Liver (tissue), 9 donors: ENCODE data around the gene SLC7A6. TPM values are rescaled to one million over a fixed set of nuclear protein-coding genes. Genes with fewer than 3 reads are reported as not detected.
A peak's percentile ranks its signal among the peaks of the same experiment; 100 is the strongest.

Experiments
- DNase-seq: peaks from one replicate; pipeline ENCODE4 v3.0.0-alpha.2; 2017; ENCODE audit warnings: low spot score
- H3K27ac ChIP-seq, 2 donors: one replicate each; pipeline ENCODE4 v1.7.0; 2013; ENCODE audit warnings: inconsistent platforms in 2 of 2, low read length in 2 of 2, control low read depth in 1 of 2, low read depth in 1 of 2, mild to moderate bottlenecking in 1 of 2
- H3K27me3 ChIP-seq, 4 donors: one replicate each; pipeline versions ENCODE4 v1.6.1 to v1.7.0; 2013; ENCODE audit warnings: low read length in 3 of 4, inconsistent platforms in 1 of 4, mild to moderate bottlenecking in 1 of 4, moderate library complexity in 1 of 4; ENCODE audit not compliant: control insufficient read depth in 4 of 4, insufficient read depth in 4 of 4
- H3K36me3 ChIP-seq, 4 donors: one replicate each; pipeline versions ENCODE4 v1.6.1 to v1.7.0; 2013; ENCODE audit warnings: low read length in 3 of 4, mild to moderate bottlenecking in 3 of 4, low read depth in 1 of 4, moderate library complexity in 1 of 4; ENCODE audit not compliant: control insufficient read depth in 4 of 4, insufficient read depth in 3 of 4
- H3K4me1 ChIP-seq, 4 donors: one replicate each; pipeline versions ENCODE4 v1.6.1 to v1.7.0; 2013; ENCODE audit warnings: low read length in 3 of 4, mild to moderate bottlenecking in 3 of 4, moderate library complexity in 1 of 4; ENCODE audit not compliant: control insufficient read depth in 4 of 4, insufficient read depth in 4 of 4
- H3K4me3 ChIP-seq, 3 donors: one replicate each; pipeline versions ENCODE4 v1.6.1 to v1.7.0; 2013; ENCODE audit warnings: low read length in 3 of 3, control low read depth in 1 of 3, low read depth in 1 of 3, mild to moderate bottlenecking in 1 of 3
- H3K9ac ChIP-seq, 2 donors: one replicate each; pipeline ENCODE4 v1.7.0; 2013; ENCODE audit warnings: low read length in 2 of 2, mild to moderate bottlenecking in 2 of 2, moderate library complexity in 2 of 2, control low read depth in 1 of 2, low read depth in 1 of 2
- H3K9me3 ChIP-seq, 4 donors: one replicate each; pipeline versions ENCODE4 v1.6.1 to v1.7.0; 2013; ENCODE audit warnings: low read length in 3 of 4; ENCODE audit not compliant: control insufficient read depth in 4 of 4
- ATF3 ChIP-seq: IDR thresholded peaks from 2 replicates; pipeline ENCODE4 v1.6.1; 2016; ENCODE audit warnings: antibody characterized with exemption
- CTCF ChIP-seq: fragments of 150-350 bp; IDR thresholded peaks from 2 replicates; pipeline ENCODE4 v1.5.1; 2017; ENCODE audit warnings: improper control_type of control experiment, low read depth, low read length; ENCODE audit not compliant: missing input control
- FOXA1 ChIP-seq: IDR thresholded peaks from 2 replicates; pipeline ENCODE4 v1.6.1; 2016; ENCODE audit warnings: antibody characterized with exemption
- GABPA ChIP-seq, 2 donors: IDR thresholded peaks in 1 of 2; conservative IDR thresholded peaks in 1 of 2; 2 replicates each; pipeline ENCODE4 v1.6.1; 2016; ENCODE audit warnings: antibody characterized with exemption in 2 of 2, mild to moderate bottlenecking in 1 of 2, moderate library complexity in 1 of 2
- HNF4A ChIP-seq, 2 donors: conservative IDR thresholded peaks; 2 replicates each; pipeline ENCODE4 v1.6.1; 2016; ENCODE audit warnings: antibody characterized with exemption in 2 of 2, mild to moderate bottlenecking in 2 of 2
- HNF4G ChIP-seq: IDR thresholded peaks from 2 replicates; pipeline ENCODE4 v1.6.1; 2016; ENCODE audit warnings: antibody characterized with exemption
- RAD21 ChIP-seq, 2 donors: IDR thresholded peaks; 2 replicates each; pipeline ENCODE4 v1.6.1; 2016; ENCODE audit warnings: antibody characterized with exemption in 2 of 2, mild to moderate bottlenecking in 2 of 2
- RXRA ChIP-seq, 2 donors: IDR thresholded peaks; 2 replicates each; pipeline ENCODE4 v1.6.1; 2017 to 2018; ENCODE audit warnings: antibody characterized with exemption in 2 of 2, mild to moderate bottlenecking in 1 of 2
- SP1 ChIP-seq: IDR thresholded peaks from 2 replicates; pipeline ENCODE4 v1.6.1; 2018; ENCODE audit warnings: antibody characterized with exemption, mild to moderate bottlenecking
- TAF1 ChIP-seq: conservative IDR thresholded peaks from 2 replicates; pipeline ENCODE4 v1.6.1; 2016; ENCODE audit warnings: antibody characterized with exemption, mild to moderate bottlenecking
- WGBS: extraction: QIAGEN DNeasy Blood & Tissue Kit; methylation state at CpG from one replicate; pipeline ENCODE4 v1.1.7; 2013; 5-methylcytosine and 5-hydroxymethylcytosine counted together
- polyA plus RNA-seq, 2 donors: library from polyadenylated mRNA; stranded (reverse) in 1 of 2; unstranded in 1 of 2; fragments of 200-250 nt in 1 of 2; fragments of >200 nt in 1 of 2; fragmentation: Nextera tagmentation in 1 of 2; extraction: Ambion mirVana in 1 of 2; gene quantifications; one replicate each; pipeline versions ENCODE4 v1.2.1 to v1.2.3, GENCODE V29; 2013 to 2015
- total RNA-seq, 2 donors: library from RNA; depleted of rRNA; stranded (reverse); fragments of >200 nt; gene quantifications; one replicate each; pipeline ENCODE4 v1.2.3, GENCODE V29; 2014
- donor health status: healthy.
- donor health status: healthy.
- donor health status: healthy.
- donor health status: healthy.
- donor health status: healthy.

SLC7A6 gene
- total and polyA plus RNA-seq, 4 donors: 1.2 to 4.9 (median 1.9) TPM

GRCh38 chr16:68324780-68325357 is 60.5 kb downstream of the SLC7A6 start:
- 96% methylated on average over 8 of the region's 8 CpGs for WGBS
- peaks cover 7 to 28% (median 19%) of the 10 kb centered on the region in 4 donors for H3K36me3 ChIP-seq

GRCh38 chr16:68328151-68328859 is 64.0 kb downstream of the SLC7A6 start:
- Histone ChIP-seq H3K4me3 (no peak overlapping the region), H3K9me3 (no peaks in the 10 kb centered on the region), H3K9ac (no peak overlapping the region), H3K36me3 (peaks cover 7 to 20% (median 14%) of the 10 kb centered on the region in 4 donors), H3K27me3 (no peaks in the 10 kb centered on the region), H3K27ac (no peak overlapping the region), H3K4me1 (peaks cover 0 to 24% (median 19%) of the 10 kb centered on the region in 4 donors)
- WGBS: 43% methylated on average over 13 of the region's 13 CpGs
- TF ChIP-seq SP1 (no peak), HNF4A (conservative IDR thresholded peaks at IDR 0.05) (no peak), RAD21 (IDR thresholded peaks at IDR 0.05) (peak; percentile 97 to 98), CTCF (peak; percentile 97), ATF3 (no peak)
- DNase-seq: peak; percentile 77

More at GRCh38 chr16:68324780-68325357, 60.5 kb downstream of the SLC7A6 start:
- Histone ChIP-seq H3K9ac (no peak overlapping the region), H3K4me3 (no peak overlapping the region), H3K27me3 (no peaks in the 10 kb centered on the region), H3K27ac (no peak overlapping the region), H3K4me1 (peaks cover 0 to 5% (median 2%) of the 10 kb centered on the region in 4 donors), H3K9me3 (no peaks in the 10 kb centered on the region)
- DNase-seq: no peak
- TF ChIP-seq TAF1 (no peak), HNF4G (no peak), RAD21 (IDR thresholded peaks at IDR 0.05) (no peak), FOXA1 (no peak), GABPA (IDR thresholded peaks at IDR 0.05 in 1 of 2, conservative IDR thresholded peaks at IDR 0.05 in 1 of 2) (no peak), RXRA (IDR thresholded peaks at IDR 0.05) (no peak), ATF3 (no peak)

- no peaks in the 10 kb centered on the region for H3K9me3 ChIP-seq
- H3K27me3 ChIP-seq: no peaks in the 10 kb centered on the region
- no peak for DNase-seq
- H3K4me3 ChIP-seq: no peak overlapping the region
- peaks cover 0 to 27% (median 22%) of the 10 kb centered on the region in 4 donors for H3K4me1 ChIP-seq
- no peak for TF ChIP-seq SP1
- peaks cover 7 to 20% (median 14%) of the 10 kb centered on the region in 4 donors for H3K36me3 ChIP-seq
- no peak overlapping the region for H3K9ac ChIP-seq
- H3K27ac ChIP-seq: no peak overlapping the region
- 36% methylated on average over 3 of the region's 3 CpGs for WGBS
Measured at GRCh38 chr16:68328860-68329390, 64.6 kb downstream of the SLC7A6 start.
